ENCODE results near the gene SNX17. TPM values are rescaled to one million over a fixed set of nuclear protein-coding genes. Genes with fewer than 3 reads are reported as not detected.
A peak's percentile ranks its signal among the peaks of the same experiment; 100 is the strongest.

The SNX17 gene
- total RNA-seq, 1 donor from 2014 or later: 58.9 TPM

GRCh38 chr2:27379383-27379835 lies 9.0 kb downstream of the SNX17 start:
- H3K4me3 ChIP-seq: peak overlapping the region; percentile 81
- no peak for TF ChIP-seq CTCF (IDR thresholded peaks at IDR 0.05; ENCODE audit: borderline replicate concordance)
- DNase-seq: no peak
- H3K27ac ChIP-seq (replicated peaks): peak overlapping the region; percentile 94
- peaks cover 70% of the 10 kb centered on the region for H3K36me3 ChIP-seq
- H3K9me3 ChIP-seq (replicated peaks): no peaks in the 10 kb centered on the region
- H3K4me1 ChIP-seq: peaks cover 36% of the 10 kb centered on the region
- intact Hi-C loops (cut with micrococcal nuclease): no loop called here
- no peaks in the 10 kb centered on the region for H3K27me3 ChIP-seq (ENCODE audit: low read depth)

GRCh38 chr2:27379836-27380625 lies 9.6 kb downstream of the SNX17 start:
- H3K9me3 ChIP-seq (replicated peaks): no peaks in the 10 kb centered on the region
- peak overlapping the region; percentile 94 for H3K27ac ChIP-seq (replicated peaks)
- peaks cover 70% of the 10 kb centered on the region for H3K36me3 ChIP-seq
- peak overlapping the region; percentile 81 for H3K4me3 ChIP-seq
- no peaks in the 10 kb centered on the region for H3K27me3 ChIP-seq (ENCODE audit: low read depth)
- intact Hi-C loops (cut with micrococcal nuclease): no loop called here
- no peak for TF ChIP-seq CTCF (IDR thresholded peaks at IDR 0.05; ENCODE audit: borderline replicate concordance)
- H3K4me1 ChIP-seq: peaks cover 36% of the 10 kb centered on the region
- DNase-seq: peak; percentile 70

GRCh38 chr2:27380626-27381545 lies 10.5 kb downstream of the SNX17 start, which contains the start of gene ZNF513:
Gene ZNF513, minus strand, starts transcription at chr2:27380734. Its CDS starts 208 bp downstream, at chr2:27380526.
- Histone ChIP-seq H3K27me3 (ENCODE audit: low read depth) (no peaks in the 10 kb centered on the region), H3K27ac (replicated peaks) (peak within 1 kb of the TSS; percentile 94), H3K36me3 (peaks cover 70% of the 10 kb centered on the region), H3K9me3 (replicated peaks) (no peaks in the 10 kb centered on the region), H3K4me1 (peaks cover 36% of the 10 kb centered on the region), H3K4me3 (peak within 1 kb of the TSS; percentile 81)
- peak; percentile 97 for DNase-seq
- no peak for TF ChIP-seq CTCF (IDR thresholded peaks at IDR 0.05; ENCODE audit: borderline replicate concordance)
- intact Hi-C loops (cut with micrococcal nuclease): no loop called here

- H3K27ac ChIP-seq (replicated peaks): peak overlapping the region; percentile 94
- no peaks in the 10 kb centered on the region for H3K27me3 ChIP-seq (ENCODE audit: low read depth)
- no peaks in the 10 kb centered on the region for H3K9me3 ChIP-seq (replicated peaks)
- peaks cover 65% of the 10 kb centered on the region for H3K36me3 ChIP-seq
- H3K4me3 ChIP-seq: peak overlapping the region; percentile 81
- no peak for TF ChIP-seq CTCF (IDR thresholded peaks at IDR 0.05; ENCODE audit: borderline replicate concordance)
- H3K4me1 ChIP-seq: peaks cover 36% of the 10 kb centered on the region
- intact Hi-C loops (cut with micrococcal nuclease): no loop called here
- no peak for DNase-seq
Measured at GRCh38 chr2:27381577-27382181, 11.3 kb downstream of the SNX17 start.
